HEK293 (cell line): ENCODE results near the gene RPL4.
A peak's percentile ranks its signal among the peaks of the same experiment; 100 is the strongest.

Experiments
- GLIS2 ChIP-seq: fragments of 450-650 bp; formaldehyde crosslinking; IDR thresholded peaks from 2 replicates; pipeline ENCODE4 v1.5.1; 2016; ENCODE audit warnings: missing biosample characterization, missing genetic modification characterization
- KLF9 ChIP-seq: fragments of 450-650 bp; formaldehyde crosslinking; IDR thresholded peaks from 2 replicates; pipeline ENCODE4 v1.5.1; 2016; ENCODE audit warnings: missing biosample characterization, missing genetic modification characterization, low read depth
- OSR2 ChIP-seq: fragments of 450-650 bp; formaldehyde crosslinking; IDR thresholded peaks from 2 replicates; pipeline ENCODE4 v1.5.1; 2016; ENCODE audit warnings: missing biosample characterization, missing genetic modification characterization
- REST ChIP-seq: fragments of 450-650 bp; formaldehyde crosslinking; IDR thresholded peaks from 2 replicates; pipeline ENCODE4 v1.5.1; 2016; ENCODE audit warnings: missing biosample characterization, missing genetic modification characterization
- SCRT2 ChIP-seq: fragments of 450-650 bp; formaldehyde crosslinking; IDR thresholded peaks from 2 replicates; pipeline ENCODE4 v1.5.1; 2016; ENCODE audit warnings: missing biosample characterization, missing genetic modification characterization
- SP2 ChIP-seq: fragments of 450-650 bp; formaldehyde crosslinking; IDR thresholded peaks from 2 replicates; pipeline ENCODE4 v1.5.1; 2016; ENCODE audit warnings: missing biosample characterization, missing genetic modification characterization
- ZNF121 ChIP-seq: fragments of 450-650 bp; formaldehyde crosslinking; IDR thresholded peaks from 2 replicates; pipeline ENCODE4 v1.5.1; 2016; ENCODE audit warnings: missing biosample characterization, missing genetic modification characterization
- ZNF26 ChIP-seq: fragments of 450-650 bp; formaldehyde crosslinking; IDR thresholded peaks from 2 replicates; pipeline ENCODE4 v1.5.1; 2016; ENCODE audit warnings: missing biosample characterization, missing genetic modification characterization
- ZNF280C ChIP-seq: fragments of 450-650 bp; formaldehyde crosslinking; IDR thresholded peaks from 2 replicates; pipeline ENCODE4 v1.5.1; 2016; ENCODE audit warnings: missing biosample characterization, missing genetic modification characterization
- ZNF362 ChIP-seq: fragments of 450-650 bp; formaldehyde crosslinking; IDR thresholded peaks from 2 replicates; pipeline ENCODE4 v1.5.1; 2016; ENCODE audit warnings: missing biosample characterization, missing genetic modification characterization
- ZNF394 ChIP-seq: fragments of 450-650 bp; formaldehyde crosslinking; IDR thresholded peaks from 2 replicates; pipeline ENCODE4 v1.5.1; 2016; ENCODE audit warnings: missing biosample characterization, missing genetic modification characterization, mild to moderate bottlenecking, moderate library complexity, borderline replicate concordance
- ZNF426 ChIP-seq: fragments of 450-650 bp; formaldehyde crosslinking; IDR thresholded peaks from 2 replicates; pipeline ENCODE4 v1.5.1; 2017; ENCODE audit warnings: missing biosample characterization, missing genetic modification characterization, mild to moderate bottlenecking, inconsistent platforms, moderate library complexity
- ZNF548 ChIP-seq: fragments of 450-650 bp; formaldehyde crosslinking; IDR thresholded peaks from 2 replicates; pipeline ENCODE4 v1.5.1; 2016; ENCODE audit warnings: missing biosample characterization, missing genetic modification characterization
- ZNF596 ChIP-seq: fragments of 450-650 bp; IDR thresholded peaks from 2 replicates; pipeline ENCODE4 v1.5.0; 2018; ENCODE audit warnings: missing biosample characterization, mild to moderate bottlenecking, missing genetic modification characterization, moderate library complexity
- ZNF610 ChIP-seq: fragments of 450-650 bp; formaldehyde crosslinking; IDR thresholded peaks from 2 replicates; pipeline ENCODE4 v1.5.1; 2016; ENCODE audit warnings: missing biosample characterization, missing genetic modification characterization, borderline replicate concordance
- ZNF624 ChIP-seq: fragments of 450-650 bp; formaldehyde crosslinking; IDR thresholded peaks from 2 replicates; pipeline ENCODE4 v1.5.1; 2017; ENCODE audit warnings: missing biosample characterization, missing genetic modification characterization
- ZNF660 ChIP-seq: fragments of 450-650 bp; IDR thresholded peaks from 2 replicates; pipeline ENCODE4 v1.5.1; 2018; ENCODE audit warnings: missing biosample characterization, mild to moderate bottlenecking, missing genetic modification characterization
- ZNF670 ChIP-seq: fragments of 450-650 bp; formaldehyde crosslinking; IDR thresholded peaks from 2 replicates; pipeline ENCODE4 v1.5.1; 2016; ENCODE audit warnings: missing biosample characterization, missing genetic modification characterization, low read depth
- ZNF692 ChIP-seq: fragments of 450-650 bp; formaldehyde crosslinking; IDR thresholded peaks from 2 replicates; pipeline ENCODE4 v1.5.1; 2016; ENCODE audit warnings: missing biosample characterization, missing genetic modification characterization
- ZNF776 ChIP-seq: fragments of 450-650 bp; formaldehyde crosslinking; IDR thresholded peaks from 2 replicates; pipeline ENCODE4 v1.5.0; 2017; ENCODE audit warnings: missing biosample characterization, missing genetic modification characterization, borderline replicate concordance
- ZNF792 ChIP-seq: fragments of 450-650 bp; formaldehyde crosslinking; IDR thresholded peaks from 2 replicates; pipeline ENCODE4 v1.5.1; 2016; ENCODE audit warnings: missing biosample characterization, missing genetic modification characterization
- ZNF830 ChIP-seq: fragments of 450-650 bp; IDR thresholded peaks from 2 replicates; pipeline ENCODE4 v1.5.0; 2018; ENCODE audit warnings: missing biosample characterization, missing genetic modification characterization, low read depth, mild to moderate bottlenecking, moderate library complexity
- TF ChIP-seq, protein P1 (sequence below): fragments of 450-650 bp; formaldehyde crosslinking; IDR thresholded peaks from 2 replicates; pipeline ENCODE4 v1.5.1; 2016; ENCODE audit warnings: missing biosample characterization, missing genetic modification characterization
- TF ChIP-seq, protein P2 (sequence below): fragments of 450-650 bp; formaldehyde crosslinking; IDR thresholded peaks from 2 replicates; pipeline ENCODE4 v1.5.1; 2016; ENCODE audit warnings: missing biosample characterization, missing genetic modification characterization

RPL4 gene

DNA sequence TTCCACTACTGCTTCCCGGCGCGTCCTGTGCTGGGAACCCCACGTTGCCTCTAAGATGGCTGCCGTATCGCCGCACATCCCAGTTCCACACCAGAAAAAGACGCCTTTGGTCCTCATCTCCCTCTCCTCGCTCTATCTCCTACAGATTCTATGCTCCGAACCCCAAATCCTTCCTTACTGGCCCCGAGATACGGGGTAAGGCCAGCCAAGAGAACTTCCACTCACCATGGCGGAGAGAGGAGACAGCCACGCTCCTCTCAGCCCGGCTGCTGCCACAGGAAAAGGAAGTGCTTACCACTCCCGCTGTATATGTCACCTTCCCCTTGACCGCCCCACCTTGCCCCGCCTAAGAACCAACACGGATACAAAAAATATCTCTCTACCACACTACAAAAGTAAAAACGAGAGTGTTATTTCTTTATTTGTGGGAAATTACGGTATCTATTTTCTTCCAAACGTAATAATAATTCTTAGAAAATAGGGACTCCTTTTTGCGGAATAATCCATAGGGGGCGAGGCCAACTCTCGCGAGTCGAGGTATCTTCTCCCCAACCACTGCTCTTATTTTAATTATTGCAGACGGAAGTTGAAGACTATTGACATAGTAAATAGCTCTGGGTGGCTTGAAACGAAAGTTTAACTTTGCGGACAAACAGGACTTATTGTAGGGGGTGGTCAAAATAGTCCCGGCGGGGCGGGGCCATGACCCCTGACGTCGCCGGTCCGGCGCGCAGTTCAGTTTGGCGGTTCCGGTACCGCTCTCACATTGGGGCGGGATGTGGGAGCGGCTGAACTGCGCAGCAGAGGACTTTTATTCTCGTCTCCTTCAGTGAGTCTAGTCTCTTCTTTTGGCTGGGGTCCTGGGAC, at the start of gene RPL4, which contains the start of gene ZWILCH (continued):
- no peak for TF ChIP-seq ZNF26 (tag by site-specific recombination)
- peak; percentile 56 for TF ChIP-seq REST (tag by site-specific recombination)
- TF ChIP-seq ZNF548 (tag by site-specific recombination): no peak
- TF ChIP-seq, protein P1, sequence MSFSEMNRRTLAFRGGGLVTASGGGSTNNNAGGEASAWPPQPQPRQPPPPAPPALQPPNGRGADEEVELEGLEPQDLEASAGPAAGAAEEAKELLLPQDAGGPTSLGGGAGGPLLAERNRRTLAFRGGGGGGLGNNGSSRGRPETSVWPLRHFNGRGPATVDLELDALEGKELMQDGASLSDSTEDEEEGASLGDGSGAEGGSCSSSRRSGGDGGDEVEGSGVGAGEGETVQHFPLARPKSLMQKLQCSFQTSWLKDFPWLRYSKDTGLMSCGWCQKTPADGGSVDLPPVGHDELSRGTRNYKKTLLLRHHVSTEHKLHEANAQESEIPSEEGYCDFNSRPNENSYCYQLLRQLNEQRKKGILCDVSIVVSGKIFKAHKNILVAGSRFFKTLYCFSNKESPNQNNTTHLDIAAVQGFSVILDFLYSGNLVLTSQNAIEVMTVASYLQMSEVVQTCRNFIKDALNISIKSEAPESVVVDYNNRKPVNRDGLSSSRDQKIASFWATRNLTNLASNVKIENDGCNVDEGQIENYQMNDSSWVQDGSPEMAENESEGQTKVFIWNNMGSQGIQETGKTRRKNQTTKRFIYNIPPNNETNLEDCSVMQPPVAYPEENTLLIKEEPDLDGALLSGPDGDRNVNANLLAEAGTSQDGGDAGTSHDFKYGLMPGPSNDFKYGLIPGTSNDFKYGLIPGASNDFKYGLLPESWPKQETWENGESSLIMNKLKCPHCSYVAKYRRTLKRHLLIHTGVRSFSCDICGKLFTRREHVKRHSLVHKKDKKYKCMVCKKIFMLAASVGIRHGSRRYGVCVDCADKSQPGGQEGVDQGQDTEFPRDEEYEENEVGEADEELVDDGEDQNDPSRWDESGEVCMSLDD (tag by site-specific recombination): peak; percentile 69
- TF ChIP-seq SP2 (tag by site-specific recombination): peak; percentile 87
- TF ChIP-seq ZNF660 (tag by site-specific recombination): peak; percentile 51
- no peak for TF ChIP-seq ZNF776 (tag by site-specific recombination)
- no peak for TF ChIP-seq ZNF830
- peak; percentile 88 for TF ChIP-seq ZNF610 (tag by site-specific recombination)
- 0 out of 2 replicates have a peak, but pooled peaks have one; percentile 11 for TF ChIP-seq ZNF792 (tag by site-specific recombination)
- peak; percentile 77 for TF ChIP-seq GLIS2 (tag by site-specific recombination)
- TF ChIP-seq, protein P2, sequence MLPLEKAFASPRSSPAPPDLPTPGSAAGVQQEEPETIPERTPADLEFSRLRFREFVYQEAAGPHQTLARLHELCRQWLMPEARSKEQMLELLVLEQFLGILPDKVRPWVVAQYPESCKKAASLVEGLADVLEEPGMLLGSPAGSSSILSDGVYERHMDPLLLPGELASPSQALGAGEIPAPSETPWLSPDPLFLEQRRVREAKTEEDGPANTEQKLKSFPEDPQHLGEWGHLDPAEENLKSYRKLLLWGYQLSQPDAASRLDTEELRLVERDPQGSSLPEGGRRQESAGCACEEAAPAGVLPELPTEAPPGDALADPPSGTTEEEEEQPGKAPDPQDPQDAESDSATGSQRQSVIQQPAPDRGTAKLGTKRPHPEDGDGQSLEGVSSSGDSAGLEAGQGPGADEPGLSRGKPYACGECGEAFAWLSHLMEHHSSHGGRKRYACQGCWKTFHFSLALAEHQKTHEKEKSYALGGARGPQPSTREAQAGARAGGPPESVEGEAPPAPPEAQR: peak; percentile 53; the same call in 1 of the 2 replicates
- TF ChIP-seq SCRT2 (tag by site-specific recombination): no peak
- TF ChIP-seq ZNF426 (tag by site-specific recombination): no peak
- TF ChIP-seq KLF9 (tag by site-specific recombination): peak; percentile 67
- TF ChIP-seq ZNF624 (tag by site-specific recombination): no peak
- TF ChIP-seq ZNF670 (tag by site-specific recombination): no peak
- TF ChIP-seq ZNF280C (tag by site-specific recombination): no peak
- TF ChIP-seq ZNF692 (tag by site-specific recombination): peak; percentile 51; the same call in 1 of the 2 replicates
- no peak for TF ChIP-seq ZNF596 (tag by site-specific recombination)
- peak; percentile 82 for TF ChIP-seq ZNF394 (tag by site-specific recombination)
- no peak for TF ChIP-seq OSR2 (tag by site-specific recombination)
- peak; percentile 100 for TF ChIP-seq ZNF121 (tag by site-specific recombination)
- no peak for TF ChIP-seq ZNF362
